K562 (cell line): Measurements from ENCODE around the gene OR5AU1. TPM values are rescaled to one million over a fixed set of nuclear protein-coding genes. Genes with fewer than 3 reads are reported as not detected.

Experiments
- E2F1 ChIP-seq: sonication (generic); formaldehyde crosslinking; IDR thresholded peaks from 2 replicates; pipeline ENCODE4 v1.8.1; 2023; ENCODE audit warnings: mild to moderate bottlenecking, missing genetic modification reagents, moderate library complexity
- ZNF407 ChIP-seq: fragments of 450-650 bp; IDR thresholded peaks from 2 replicates; pipeline ENCODE4 v1.6.1; 2016; ENCODE audit warnings: low read depth
- polyA plus RNA-seq, 8 experiments: library from polyadenylated mRNA; depleted of rRNA in 4 of 8; stranded (reverse) in 5 of 8; unstranded in 3 of 8; fragments of >200 nt; fragmentation: Nextera tagmentation in 2 of 8; fragmentation: Illumina TruSeq in 1 of 8; extraction: Ambion mirVana in 2 of 8; extraction: Trizol in 1 of 8; gene quantifications; 2 replicates each; pipeline versions ENCODE4 v1.2.1 to v1.2.3, GENCODE V29; 2011 to 2014; ENCODE audit warnings: inconsistent platforms in 1 of 8, missing spikeins in 1 of 8
- total RNA-seq, 7 experiments: library from RNA; depleted of rRNA in 6 of 7; stranded (reverse); fragments of >200 nt in 6 of 7; fragmentation: Illumina TruSeq in 2 of 7; extraction: Trizol in 2 of 7; gene quantifications; 2 replicates each; pipeline versions ENCODE4 v1.2.1 to v1.2.3, GENCODE V29; 2011 to 2021; ENCODE audit warnings: low replicate concordance in 1 of 7

OR5AU1 gene
- total and polyA plus RNA-seq, 9 of the 15 experiments (the other 6 are each of a cell fraction or from before 2014, with no cell fraction given) = not detected

- TF ChIP-seq ZNF407 (no peak), E2F1 (CRISPR knock-in tag) (no peak)
These were observed 22.0 kb downstream of the OR5AU1 start (continued) for GRCh38 chr14:21133901-21134300.
